Activated effector memory CD4-positive, alpha-beta T cell treated with anti-CD3 and anti-CD28 coated beads, Interleukin-2, amount 50 U/mL, for 16 hours (primary cell): ENCODE measurements around the gene CLDND1.

Experiments
- DNase-seq: peaks from one replicate; pipeline ENCODE4 v3.0.0-alpha.2; 2020

Gene CLDND1

GRCh38 chr3:98551236-98551635 is 28.5 kb upstream of the CLDND1 start:
- DNase-seq = no peak

- DNase-seq = no peak
These were observed 28.1 kb upstream of the CLDND1 start for GRCh38 chr3:98550833-98551232.

GRCh38 chr3:98548544-98548943 is 25.8 kb upstream of the CLDND1 start:
- no peak for DNase-seq

GRCh38 chr3:98545940-98546339 is 23.2 kb upstream of the CLDND1 start:
- no peak for DNase-seq

- no peak for DNase-seq
These were observed 19.9 kb upstream of the CLDND1 start for GRCh38 chr3:98542623-98543022.

GRCh38 chr3:98541695-98542094 is 19.0 kb upstream of the CLDND1 start:
- DNase-seq = no peak

- DNase-seq = no peak
These were observed 17.6 kb upstream of the CLDND1 start for GRCh38 chr3:98540346-98540745.

GRCh38 chr3:98536456-98537017 is 13.8 kb upstream of the CLDND1 start:
- DNase-seq = no peak

GRCh38 chr3:98534734-98535133 is 12.0 kb upstream of the CLDND1 start:
- DNase-seq = no peak

- DNase-seq = no peak
These were observed 11.5 kb upstream of the CLDND1 start for GRCh38 chr3:98534168-98534567.

- DNase-seq = no peak
These were observed 10.2 kb upstream of the CLDND1 start for GRCh38 chr3:98532709-98533571.

- no peak for DNase-seq
These were observed 9.6 kb upstream of the CLDND1 start for GRCh38 chr3:98532275-98532637.

GRCh38 chr3:98531622-98532274 is 9.0 kb upstream of the CLDND1 start, which contains the start of gene GPR15:
Gene GPR15, plus strand, starts transcription at chr3:98531978. Its CDS starts 56 bp downstream, at chr3:98532034.
- DNase-seq = no peak

- DNase-seq = no peak
These were observed 8.0 kb upstream of the CLDND1 start for GRCh38 chr3:98530676-98531075.

GRCh38 chr3:98529856-98530459 is 7.3 kb upstream of the CLDND1 start:
- no peak for DNase-seq

GRCh38 chr3:98528474-98529346 is 6.0 kb upstream of the CLDND1 start:
- no peak for DNase-seq

- no peak for DNase-seq
These were observed 2.8 kb upstream of the CLDND1 start for GRCh38 chr3:98525494-98525893.

- peak; percentile 86 for DNase-seq
These were observed 682 bp downstream of the CLDND1 start for GRCh38 chr3:98521897-98522543.

- no peak for DNase-seq
These were observed 3.4 kb downstream of the CLDND1 start for GRCh38 chr3:98519351-98519750.

GRCh38 chr3:98518816-98519215 is 3.9 kb downstream of the CLDND1 start:
- no peak for DNase-seq

- DNase-seq = no peak
These were observed 7.8 kb downstream of the CLDND1 start for GRCh38 chr3:98514948-98515347.

GRCh38 chr3:98513736-98514135 is 9.0 kb downstream of the CLDND1 start:
- DNase-seq = no peak
